ENCODE data around the gene EEF1AKMT2. TPM values are rescaled to one million over a fixed set of nuclear protein-coding genes. Genes with fewer than 3 reads are reported as not detected.
A peak's percentile ranks its signal among the peaks of the same experiment; 100 is the strongest.

EEF1AKMT2 gene
- total RNA-seq, 2 donors from 2014 or later: 2.6 to 14.3 TPM

DNA sequence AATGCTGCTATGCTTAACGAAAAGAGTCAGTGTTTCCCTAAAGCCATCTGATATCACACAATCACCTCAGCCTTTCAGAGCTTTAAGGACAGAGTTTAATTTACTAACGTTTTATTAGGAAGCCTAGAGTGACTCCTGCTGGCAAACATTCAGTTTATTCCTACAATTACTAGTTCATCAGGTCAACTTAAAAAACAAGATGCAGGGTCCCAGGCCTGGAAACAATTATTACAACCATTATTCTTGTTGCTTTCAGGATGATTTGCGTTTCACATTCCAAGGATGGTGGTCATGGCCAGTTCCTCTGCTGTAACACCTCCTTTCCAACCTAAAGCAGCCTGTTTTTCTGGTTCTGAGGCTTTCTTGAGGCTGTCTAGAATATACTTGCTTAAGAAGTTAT, 46.0 kb downstream of the EEF1AKMT2 start:
- intact Hi-C loops (cut with DNase I): loop anchor here (10.0 kb wide), 1 partner anchor 49 kb away; the partner anchor contains the start of gene EEF1AKMT2
- Histone ChIP-seq H3K36me3 (replicated peaks in 1 of 2; ENCODE audit: insufficient read depth in 1 of 2, low read depth in 2 of 2) (peaks cover 0 to 2% of the 10 kb centered on the region in 2 donors), H3K27ac (peak overlapping the region in 1 of 4 donors; percentile 85), H3K4me3 (no peak overlapping the region), H3K27me3 (no peaks in the 10 kb centered on the region), H3K4me1 (peaks cover 31% of the 10 kb centered on the region), H3K9me3 (no peaks in the 10 kb centered on the region)
- 26 to 42% methylated on average over 3 of the region's 3 CpGs for WGBS, 2 donors
- TF ChIP-seq POLR2A (IDR thresholded peaks at IDR 0.05): no peak
- TF ChIP-seq, protein P1, sequence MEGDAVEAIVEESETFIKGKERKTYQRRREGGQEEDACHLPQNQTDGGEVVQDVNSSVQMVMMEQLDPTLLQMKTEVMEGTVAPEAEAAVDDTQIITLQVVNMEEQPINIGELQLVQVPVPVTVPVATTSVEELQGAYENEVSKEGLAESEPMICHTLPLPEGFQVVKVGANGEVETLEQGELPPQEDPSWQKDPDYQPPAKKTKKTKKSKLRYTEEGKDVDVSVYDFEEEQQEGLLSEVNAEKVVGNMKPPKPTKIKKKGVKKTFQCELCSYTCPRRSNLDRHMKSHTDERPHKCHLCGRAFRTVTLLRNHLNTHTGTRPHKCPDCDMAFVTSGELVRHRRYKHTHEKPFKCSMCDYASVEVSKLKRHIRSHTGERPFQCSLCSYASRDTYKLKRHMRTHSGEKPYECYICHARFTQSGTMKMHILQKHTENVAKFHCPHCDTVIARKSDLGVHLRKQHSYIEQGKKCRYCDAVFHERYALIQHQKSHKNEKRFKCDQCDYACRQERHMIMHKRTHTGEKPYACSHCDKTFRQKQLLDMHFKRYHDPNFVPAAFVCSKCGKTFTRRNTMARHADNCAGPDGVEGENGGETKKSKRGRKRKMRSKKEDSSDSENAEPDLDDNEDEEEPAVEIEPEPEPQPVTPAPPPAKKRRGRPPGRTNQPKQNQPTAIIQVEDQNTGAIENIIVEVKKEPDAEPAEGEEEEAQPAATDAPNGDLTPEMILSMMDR (IDR thresholded peaks at IDR 0.05): peak in 5 of 7 experiments; percentile 16 to 57 (median 54)
- DNase-seq (peak in 1 of 4 donors; percentile 32), ATAC-seq (no peak)

DNA sequence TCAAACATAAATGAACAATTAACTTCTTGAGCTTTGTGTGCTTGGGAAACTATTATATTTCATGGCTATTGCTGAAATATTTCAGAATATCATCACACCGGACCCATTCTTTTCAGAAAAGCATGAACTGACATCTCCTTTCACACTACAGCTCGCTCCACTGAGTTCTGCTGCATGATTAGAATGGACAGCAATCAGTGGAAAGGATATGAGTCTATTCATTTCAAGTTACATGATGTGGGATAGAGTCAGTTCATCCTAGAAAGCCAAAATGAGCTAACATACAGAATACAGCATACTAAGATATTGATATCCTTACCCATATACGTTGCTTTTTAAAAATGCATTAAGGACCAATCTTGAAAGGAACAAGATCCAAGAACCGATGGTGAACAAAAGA, 46.4 kb downstream of the EEF1AKMT2 start:
- 54 to 71% methylated on average over 4 of the region's 4 CpGs for WGBS, 2 donors
- peaks cover 35% of the 10 kb centered on the region for H3K4me1 ChIP-seq

DNA sequence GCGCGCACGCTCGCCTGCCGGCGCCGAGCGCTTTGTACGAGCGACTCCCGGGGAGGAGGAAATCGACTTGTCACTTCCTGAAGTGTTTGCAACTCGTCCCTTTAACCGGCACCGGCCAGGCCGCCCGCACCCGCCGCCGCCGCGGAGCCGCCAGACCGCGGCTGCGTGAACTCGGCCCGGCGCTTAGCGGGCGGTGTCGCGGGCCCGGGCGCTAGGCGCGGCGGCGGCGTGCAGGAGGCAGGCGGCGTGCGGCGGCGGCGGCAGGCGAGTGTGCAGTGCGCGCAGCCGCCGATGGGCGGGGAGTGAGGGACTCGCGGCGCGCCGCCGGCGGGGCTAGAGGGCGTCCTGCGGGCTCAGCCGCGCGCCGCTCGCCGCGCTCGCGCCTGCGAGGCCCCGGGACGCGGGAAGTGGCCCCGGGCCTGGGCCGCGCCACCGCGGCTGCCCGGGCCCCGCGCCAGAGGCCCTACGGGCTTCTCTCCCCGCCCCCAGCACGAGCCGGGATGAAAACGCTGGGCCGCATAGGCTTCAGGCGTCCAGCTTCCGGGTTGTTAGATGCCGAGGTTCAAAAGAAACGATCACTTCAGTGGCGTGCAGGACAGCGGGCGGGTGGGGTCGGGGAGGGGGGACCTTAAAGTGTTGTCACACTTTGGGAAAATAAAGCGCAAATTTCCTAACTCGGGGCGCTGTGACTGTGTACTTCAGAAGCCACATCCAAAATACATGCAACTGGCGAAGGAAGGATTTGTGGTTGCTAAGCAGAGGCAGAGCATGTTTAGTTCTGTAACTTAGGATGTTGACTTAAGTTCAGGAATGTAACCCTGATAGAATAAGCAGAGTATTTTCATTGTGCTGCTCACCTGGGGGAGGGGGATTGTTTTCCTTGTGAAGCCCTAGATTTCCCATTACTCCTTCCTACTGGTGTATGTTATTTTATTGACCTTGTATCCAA, 47.3 kb downstream of the EEF1AKMT2 start, which contains the start of gene FAM53B:
TSS of gene FAM53B (minus strand) at position 277 of the 949 bp plus-strand sequence. CDS start 37,665 bp downstream, outside the sequence.
- intact Hi-C loops (cut with DNase I): loop anchor here (10.0 kb wide), 1 partner anchor 50 kb away; the partner anchor contains the start of gene EEF1AKMT2
- H3K36me3 ChIP-seq (replicated peaks in 1 of 2; ENCODE audit: insufficient read depth in 1 of 2, low read depth in 2 of 2): peaks cover 0 to 2% of the 10 kb centered on the region in 2 donors
- H3K27me3 ChIP-seq: no peaks in the 10 kb centered on the region
- H3K9me3 ChIP-seq: no peaks in the 10 kb centered on the region
- DNase-seq: peak; percentile 83 to 88 (median 84)
- H3K4me3 ChIP-seq: peak within 1 kb of the TSS; percentile 39 to 65
- peak within 1 kb of the TSS; percentile 64 to 85 (median 80) for H3K27ac ChIP-seq
- 0 to 1% methylated on average over 10 to 85 of the region's 100 CpGs for WGBS, 2 donors
- H3K4me1 ChIP-seq: peaks cover 38% of the 10 kb centered on the region
- peak; percentile 86 for ATAC-seq
- peak in 2 of 3 donors; percentile 6 to 41 for TF ChIP-seq POLR2A (IDR thresholded peaks at IDR 0.05)
- TF ChIP-seq, protein P1 (IDR thresholded peaks at IDR 0.05): peak in 3 of 7 experiments; percentile 21 to 76 (median 72)

More for the DNA sequence above, 46.4 kb downstream of the EEF1AKMT2 start:
- Histone ChIP-seq H3K4me3 (no peak overlapping the region), H3K27ac (peak overlapping the region in 3 of 4 donors; percentile 79 to 85 (median 81)), H3K36me3 (replicated peaks in 1 of 2; ENCODE audit: insufficient read depth in 1 of 2, low read depth in 2 of 2) (peaks cover 0 to 2% of the 10 kb centered on the region in 2 donors), H3K9me3 (no peaks in the 10 kb centered on the region), H3K27me3 (no peaks in the 10 kb centered on the region)
- intact Hi-C loops (cut with DNase I): loop anchor here (10.0 kb wide), 1 partner anchor 50 kb away; the partner anchor contains the start of gene EEF1AKMT2
- TF ChIP-seq POLR2A (IDR thresholded peaks at IDR 0.05): no peak
- TF ChIP-seq, protein P1 (IDR thresholded peaks at IDR 0.05): no peak
- DNase-seq (no peak), ATAC-seq (no peak)

DNA sequence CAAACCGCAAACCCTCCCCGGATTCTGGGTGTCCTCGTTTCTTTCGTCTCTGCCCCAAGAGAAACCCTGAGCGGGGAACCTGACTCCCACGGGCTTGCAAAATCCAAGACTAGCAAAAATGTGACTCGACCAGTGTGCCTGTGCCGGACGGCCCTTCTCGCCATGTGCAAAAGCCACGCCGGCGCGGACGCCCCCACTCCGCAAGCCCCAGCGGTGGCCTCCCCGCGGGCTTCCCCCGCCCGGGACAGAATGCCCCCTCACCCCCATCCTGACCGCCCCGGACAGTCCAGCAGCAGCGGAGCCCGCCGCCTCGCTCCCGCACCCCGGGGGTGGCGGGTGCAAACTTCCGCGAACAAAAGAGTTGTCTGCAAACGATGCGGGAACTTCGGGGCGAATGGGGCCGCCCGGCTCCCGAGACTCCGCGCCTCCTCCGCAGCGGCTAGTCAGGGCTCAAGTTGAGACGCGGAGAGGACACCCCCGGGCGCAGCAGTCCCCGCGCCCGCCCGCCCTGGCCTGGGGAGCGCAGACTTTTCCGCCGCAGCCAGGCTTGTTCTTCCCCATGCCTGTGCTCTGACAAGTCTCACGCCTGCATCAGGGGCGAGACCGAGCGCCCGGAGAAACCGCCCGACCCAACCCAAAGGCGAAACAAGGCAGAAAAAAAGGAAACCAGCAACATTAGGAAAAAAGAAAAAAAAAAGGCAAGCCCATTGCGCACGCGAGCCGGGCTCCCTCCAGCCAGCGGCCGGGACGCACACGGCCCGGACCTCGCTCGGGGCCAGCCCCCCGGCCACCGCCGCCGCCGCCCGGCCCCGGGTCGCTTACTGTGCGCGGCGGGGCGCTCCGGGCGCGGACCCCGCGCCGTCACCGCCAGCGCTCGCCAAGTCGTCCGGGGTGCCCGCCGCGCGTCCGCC, 48.2 kb downstream of the EEF1AKMT2 start:
- peak in 1 of 3 donors; percentile 14 for TF ChIP-seq POLR2A (IDR thresholded peaks at IDR 0.05)
- TF ChIP-seq, protein P1 (IDR thresholded peaks at IDR 0.05): no peak
- Histone ChIP-seq H3K27ac (peak overlapping the region; percentile 35 to 79 (median 70)), H3K9me3 (no peaks in the 10 kb centered on the region), H3K4me1 (peaks cover 47% of the 10 kb centered on the region), H3K27me3 (no peaks in the 10 kb centered on the region), H3K4me3 (peak overlapping the region; percentile 39 to 65), H3K36me3 (replicated peaks in 1 of 2; ENCODE audit: insufficient read depth in 1 of 2, low read depth in 2 of 2) (peaks cover 0 to 2% of the 10 kb centered on the region in 2 donors)
- peak; percentile 30 to 46 (median 43) for DNase-seq
- ATAC-seq: peak; percentile 25
- WGBS, 2 donors: 0% methylated on average over 18 to 98 of the region's 101 CpGs
- intact Hi-C loops (cut with DNase I): loop anchor here (10.0 kb wide), 1 partner anchor 51 kb away; the partner anchor contains the start of gene EEF1AKMT2
